Measurements from ENCODE around the gene HOXA11.

The HOXA11 gene

DNA sequence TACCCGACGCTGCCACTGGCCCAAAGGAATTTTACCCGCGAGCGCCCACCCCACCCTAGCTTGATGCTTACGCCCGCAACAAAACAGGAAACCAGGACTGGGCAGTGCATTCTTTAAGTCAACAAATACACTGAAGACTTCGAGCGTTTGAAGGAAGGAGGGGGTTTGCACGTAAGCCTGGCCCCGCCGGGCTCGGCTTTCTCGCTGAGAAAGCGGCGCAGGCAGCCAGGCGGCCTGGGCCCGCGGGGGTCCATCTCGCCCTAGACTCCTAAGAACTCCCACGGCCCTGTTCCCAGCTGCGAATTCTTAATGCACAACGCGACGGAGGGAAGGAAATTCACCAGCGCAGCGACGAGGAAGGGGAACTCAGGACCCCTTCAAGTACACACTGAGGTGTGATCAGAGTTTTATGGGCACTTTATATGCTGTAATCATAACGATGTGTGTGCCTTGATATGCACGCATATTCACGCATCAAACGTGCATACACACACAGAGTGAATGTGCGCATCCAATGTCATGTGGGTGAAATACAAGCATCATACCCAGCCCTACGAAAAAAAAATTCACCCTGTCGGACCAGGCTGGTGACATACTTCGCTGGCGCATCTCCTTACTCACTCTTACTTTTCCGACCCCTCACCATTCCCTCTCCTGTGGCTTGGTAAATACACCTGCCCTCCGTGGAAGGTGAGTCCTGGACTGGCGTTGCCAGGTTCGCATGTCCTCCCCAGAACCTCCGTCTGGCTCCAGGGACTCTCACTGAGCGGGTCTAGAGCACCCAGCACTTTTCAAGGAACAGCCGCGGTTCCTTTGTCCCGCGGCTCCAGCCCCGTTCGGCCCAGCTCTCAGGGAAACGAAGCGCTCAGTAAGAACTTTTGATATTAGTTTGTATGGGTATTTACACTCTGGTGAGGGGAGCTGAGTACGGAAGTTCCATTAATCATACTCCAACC, 20.6 kb upstream of the HOXA11 start:
- no peak for DNase-seq (ENCODE audit: low spot score)

DNA sequence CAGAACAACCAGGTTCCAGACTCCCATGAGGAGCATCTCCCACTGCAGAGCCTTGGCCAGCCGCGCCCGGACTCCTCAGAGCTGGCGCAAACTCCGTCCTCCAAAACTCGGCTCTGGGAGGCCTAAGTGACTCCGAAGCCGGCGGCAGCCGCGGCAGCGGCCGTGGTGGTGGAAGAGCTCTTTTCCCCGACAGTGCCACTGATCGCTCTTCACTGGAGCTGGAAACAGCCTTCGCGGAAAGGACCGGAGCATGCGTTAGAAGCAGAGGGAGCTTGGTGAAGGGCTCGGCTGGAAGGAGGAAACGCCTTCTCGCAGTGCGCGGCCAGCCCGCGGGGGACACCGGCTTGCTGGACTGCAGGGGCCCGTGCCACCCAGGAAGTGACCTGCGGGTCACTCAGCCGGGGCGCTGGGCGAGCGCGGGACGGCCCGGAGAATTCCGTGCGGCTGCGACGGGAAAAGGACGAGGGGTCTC, 19.9 kb upstream of the HOXA11 start:
- no peak for DNase-seq (ENCODE audit: low spot score)

DNA sequence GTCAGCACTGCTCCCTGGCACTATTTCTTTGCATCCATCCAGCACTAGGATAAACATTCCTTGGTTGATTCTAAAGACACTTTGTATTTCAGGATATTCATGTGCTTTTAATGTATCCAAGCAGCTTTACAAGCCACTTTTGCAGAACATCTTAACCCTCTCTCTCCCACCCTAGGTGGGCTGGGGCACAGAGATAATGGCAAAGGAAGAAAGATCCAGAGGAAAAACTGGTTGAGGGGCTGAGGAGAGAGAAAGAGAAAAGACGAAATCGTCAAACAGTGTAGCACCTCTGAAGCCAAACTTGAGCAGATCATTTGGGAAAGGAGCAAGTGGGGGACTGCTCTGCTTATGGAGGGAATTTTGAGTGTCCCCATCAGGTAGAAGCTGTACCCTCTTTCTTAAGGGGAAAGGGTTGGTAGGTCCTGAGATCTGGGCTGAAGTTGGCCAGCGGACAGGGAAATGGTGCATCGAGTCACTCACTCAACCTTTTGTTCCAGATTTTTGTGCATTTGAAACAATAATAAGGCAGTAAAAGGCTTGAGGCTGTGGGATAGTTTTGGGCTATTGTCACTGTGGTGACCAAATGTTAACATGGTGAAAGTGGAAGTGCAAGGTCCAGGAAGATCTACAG, 19.0 kb upstream of the HOXA11 start:
- no peak for DNase-seq (ENCODE audit: low spot score)

DNA sequence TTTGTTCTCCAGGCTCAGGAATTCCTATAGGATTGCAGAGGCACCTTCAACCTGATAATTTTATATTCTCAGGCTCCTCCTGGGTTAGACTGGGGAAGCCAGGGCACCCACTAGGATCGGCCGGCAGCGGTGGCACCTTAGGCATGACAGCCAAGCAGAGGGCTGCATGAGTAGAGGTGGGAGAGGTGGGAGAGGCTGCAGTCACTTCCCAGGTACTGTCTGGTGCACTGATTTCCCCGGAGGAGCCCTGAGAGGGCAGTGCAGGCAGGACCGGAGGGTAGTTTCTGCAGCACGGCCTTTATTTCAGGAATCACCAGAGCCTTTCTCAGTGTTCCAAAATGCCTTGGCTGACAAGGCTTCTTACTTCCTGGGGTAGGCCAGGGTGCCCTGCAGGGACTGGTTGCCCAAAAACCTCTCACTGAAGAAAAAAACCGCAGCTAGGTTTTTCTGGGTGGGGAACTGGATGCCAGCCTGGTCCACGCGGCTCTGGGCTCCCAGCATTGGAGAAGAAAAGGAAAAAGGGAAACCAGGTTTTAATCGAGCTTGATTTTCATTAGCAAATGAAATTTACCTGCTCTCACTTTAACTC, 18.4 kb upstream of the HOXA11 start:
- no peak for DNase-seq (ENCODE audit: low spot score)

DNA sequence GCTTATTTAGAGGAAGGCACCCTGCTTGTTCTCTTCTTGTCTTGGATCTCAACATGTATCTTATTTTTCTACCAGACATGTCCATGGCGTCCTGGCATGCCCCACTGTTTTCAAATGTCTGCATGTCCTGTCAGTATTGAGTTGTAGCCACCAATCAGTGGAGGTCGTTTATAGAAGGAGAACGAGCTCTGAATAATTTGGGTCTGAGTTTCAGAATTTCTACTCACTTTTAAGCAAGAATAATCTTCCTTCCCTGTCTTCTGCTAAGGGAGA, 17.8 kb upstream of the HOXA11 start:
- no peak for DNase-seq (ENCODE audit: low spot score)

DNA sequence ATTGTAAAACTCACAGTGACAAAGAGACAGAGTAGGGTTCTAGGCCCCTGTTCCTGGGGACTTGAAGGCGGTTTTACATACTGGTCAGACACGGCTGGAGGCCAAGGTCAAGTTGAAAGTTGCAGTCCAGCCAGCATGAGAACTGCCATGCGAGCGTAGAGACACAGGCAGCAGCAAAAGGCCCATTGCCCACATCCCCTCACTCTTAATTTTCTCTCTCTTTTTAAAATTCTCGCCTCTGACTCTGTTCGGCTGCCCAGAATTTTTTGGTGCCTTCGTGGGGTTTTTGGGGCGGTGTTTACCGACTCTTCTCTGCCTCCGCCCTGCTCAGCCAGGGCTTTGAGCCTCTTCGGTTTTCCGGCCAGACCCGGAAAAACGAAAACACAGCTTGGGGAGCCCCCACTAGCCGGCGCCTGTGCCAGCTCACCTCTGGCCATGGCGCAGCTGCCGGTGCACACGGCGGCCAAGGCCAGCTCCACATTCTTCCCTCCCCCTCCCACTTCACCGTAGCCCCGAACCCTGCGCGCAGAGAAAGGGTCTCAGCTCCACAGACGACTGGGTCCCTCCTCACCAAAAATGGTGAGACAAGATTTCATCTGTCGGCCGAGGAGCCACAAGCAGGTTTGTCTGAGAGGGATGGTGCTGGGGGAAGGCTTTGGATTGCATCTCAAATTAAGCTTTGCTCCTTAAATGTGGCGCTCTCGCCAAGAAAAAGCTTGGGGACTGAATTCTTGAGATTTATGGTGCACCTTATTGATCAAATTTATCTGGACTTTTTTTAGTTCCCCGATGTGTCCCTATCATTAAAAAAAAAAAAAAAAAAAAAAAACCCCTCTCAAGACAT, 17.2 kb upstream of the HOXA11 start:
- no peak for DNase-seq (ENCODE audit: low spot score)

DNA sequence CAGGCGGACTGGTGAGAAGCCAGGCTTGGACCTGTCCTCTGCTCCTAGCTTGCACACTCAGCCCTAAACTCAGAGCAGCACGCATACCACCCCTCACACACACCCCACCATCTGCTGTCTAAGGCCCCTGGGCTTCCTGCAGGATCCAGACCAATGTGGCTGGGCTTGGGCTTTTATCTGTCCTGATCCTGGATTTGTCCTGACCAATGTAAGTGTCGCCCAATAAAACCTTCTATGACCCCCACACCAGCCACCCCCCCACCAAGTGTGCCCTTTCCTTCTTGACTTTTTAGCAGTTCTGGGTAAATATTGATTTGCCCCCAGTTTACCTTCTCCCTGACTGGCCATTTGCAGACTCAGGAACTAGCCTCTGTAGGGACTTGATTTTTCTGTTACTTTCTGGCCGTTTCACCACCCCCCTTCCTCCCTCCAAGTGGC, 16.6 kb upstream of the HOXA11 start:
- no peak for DNase-seq (ENCODE audit: low spot score)

DNA sequence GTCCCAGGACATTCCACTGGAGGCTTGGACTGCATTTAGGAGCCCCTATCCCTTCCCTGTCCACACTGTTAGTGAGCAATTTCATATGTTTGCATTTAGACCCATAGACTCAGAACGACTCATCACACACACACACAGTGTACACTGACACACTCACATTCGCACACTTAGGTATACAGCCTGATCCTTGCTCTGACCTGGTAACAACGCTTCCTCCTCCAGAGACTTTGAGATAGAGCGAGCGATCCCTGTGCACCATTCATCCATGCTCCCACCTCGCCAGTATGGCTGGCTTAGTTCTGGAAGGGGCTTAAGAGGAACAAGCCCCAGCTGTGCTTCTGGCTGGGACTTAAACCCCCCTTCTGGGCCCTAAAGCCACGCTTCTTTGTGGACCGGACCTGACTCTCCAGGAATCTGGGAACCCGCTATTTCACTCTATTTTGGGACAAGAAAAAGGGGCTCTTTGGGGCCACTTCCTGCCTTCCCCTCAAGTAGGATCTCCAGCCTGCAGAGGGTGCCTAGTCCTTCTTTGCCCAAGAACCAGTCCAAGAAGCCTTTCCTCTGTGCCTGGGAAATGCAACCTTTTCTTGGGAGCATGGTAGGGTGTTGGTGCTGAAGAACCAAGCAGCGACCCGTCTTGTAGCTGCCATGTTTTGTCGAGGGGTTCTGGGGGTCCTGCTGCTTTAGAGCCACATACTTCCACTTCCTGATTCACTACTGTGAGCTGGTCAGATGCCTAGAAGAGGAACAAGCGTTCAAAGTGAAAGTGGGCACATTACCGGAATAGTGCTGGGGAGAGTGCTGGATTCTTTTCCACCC, 15.9 kb upstream of the HOXA11 start:
- no peak for DNase-seq (ENCODE audit: low spot score)

DNA sequence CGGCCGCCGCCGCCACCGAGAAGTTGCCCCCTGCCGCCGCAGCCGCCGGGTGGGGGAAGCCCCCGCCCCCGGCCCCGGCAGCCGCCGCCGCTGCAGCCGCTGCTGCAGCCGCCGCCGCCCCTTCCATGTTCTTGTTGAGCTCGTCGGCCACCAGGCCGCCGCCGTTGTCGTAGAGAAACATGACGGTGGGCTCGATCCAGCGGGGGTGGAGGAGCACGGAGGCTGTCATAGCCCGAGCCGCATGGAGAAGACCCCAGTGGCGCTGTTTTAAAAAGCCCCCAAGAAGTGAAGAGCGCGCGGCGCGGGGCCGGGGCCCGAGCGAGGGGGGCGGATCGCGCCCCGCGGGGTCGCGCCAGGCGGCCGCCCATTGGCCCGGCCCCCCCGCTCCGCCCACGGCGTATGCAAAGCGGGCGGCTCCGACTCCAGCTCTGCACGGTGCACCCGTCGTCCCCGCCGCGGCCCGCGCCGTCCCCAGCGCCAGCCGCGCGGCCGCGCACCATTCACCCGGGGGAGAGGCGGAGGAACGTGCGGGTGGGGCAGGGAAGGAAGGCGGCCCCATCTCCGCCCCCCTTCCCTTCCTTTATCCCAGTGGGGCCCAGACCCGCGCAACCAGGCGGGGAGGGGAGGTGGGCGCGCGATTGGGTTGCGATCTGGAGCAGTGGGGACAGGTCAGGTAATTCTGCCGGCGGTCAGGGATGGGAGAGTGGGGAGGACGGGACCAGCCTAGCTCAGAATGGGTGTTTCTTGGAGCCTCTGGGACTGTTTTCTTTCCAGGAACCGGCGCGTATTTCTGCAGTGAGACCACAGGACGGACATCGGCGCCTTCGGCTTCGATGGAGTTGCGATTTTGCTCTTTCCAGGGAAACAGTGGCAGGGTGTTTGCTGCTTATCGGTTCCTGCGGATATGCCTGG, 15.1 kb upstream of the HOXA11 start, which contains the start of gene HOXA13:
HOXA13 (minus strand) TSS at position 243 of the 912 bp plus-strand sequence; CDS start at position 229, 14 bp downstream.
- no peak for DNase-seq (ENCODE audit: low spot score)

DNA sequence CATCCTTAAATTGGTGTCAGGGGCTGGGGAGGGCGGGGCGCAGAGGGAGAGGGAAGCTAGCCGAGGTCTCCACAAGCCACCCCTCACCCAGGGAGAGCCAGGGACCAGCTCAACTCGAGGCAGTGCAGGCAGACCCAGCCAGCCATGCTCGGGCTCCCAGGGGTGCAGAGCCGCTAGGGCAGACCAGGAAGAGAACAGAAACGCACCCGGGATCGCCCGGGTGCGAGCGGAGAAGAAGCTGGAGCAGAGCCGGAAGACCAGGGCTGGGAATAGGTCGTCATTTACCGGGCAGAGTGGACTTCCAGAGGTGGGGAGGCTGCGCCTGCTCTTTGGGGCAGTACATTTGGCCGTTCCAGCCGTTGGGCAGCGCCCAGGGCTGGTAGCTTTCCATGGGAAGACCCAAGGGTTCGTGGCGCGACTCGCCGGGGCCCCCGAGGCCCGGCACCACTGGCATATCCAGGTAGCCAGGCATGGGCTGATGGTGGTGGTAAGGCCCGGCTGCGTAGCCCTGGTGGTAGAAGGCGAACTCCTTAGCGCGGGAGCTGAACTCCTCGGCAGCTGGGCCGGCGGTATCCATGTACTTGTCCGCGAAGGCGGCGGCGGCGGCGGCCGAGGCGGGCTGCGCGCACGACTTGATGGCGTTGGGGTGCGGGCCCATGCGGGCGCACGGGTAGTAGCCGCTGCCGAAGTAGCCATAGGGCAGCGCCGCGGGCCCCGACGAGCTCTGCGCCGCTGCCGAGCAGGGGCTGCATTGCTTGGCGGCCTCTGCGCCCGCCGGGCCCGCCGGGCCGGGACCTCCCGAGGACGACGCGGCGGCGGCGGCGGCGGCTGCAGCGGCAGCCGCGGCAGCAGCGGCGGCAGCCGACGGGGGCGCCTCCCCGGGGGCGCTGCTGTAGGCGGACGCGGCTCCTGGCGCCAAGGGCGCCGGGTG, 14.1 kb upstream of the HOXA11 start:
- DNase-seq (ENCODE audit: low spot score) = no peak

DNA sequence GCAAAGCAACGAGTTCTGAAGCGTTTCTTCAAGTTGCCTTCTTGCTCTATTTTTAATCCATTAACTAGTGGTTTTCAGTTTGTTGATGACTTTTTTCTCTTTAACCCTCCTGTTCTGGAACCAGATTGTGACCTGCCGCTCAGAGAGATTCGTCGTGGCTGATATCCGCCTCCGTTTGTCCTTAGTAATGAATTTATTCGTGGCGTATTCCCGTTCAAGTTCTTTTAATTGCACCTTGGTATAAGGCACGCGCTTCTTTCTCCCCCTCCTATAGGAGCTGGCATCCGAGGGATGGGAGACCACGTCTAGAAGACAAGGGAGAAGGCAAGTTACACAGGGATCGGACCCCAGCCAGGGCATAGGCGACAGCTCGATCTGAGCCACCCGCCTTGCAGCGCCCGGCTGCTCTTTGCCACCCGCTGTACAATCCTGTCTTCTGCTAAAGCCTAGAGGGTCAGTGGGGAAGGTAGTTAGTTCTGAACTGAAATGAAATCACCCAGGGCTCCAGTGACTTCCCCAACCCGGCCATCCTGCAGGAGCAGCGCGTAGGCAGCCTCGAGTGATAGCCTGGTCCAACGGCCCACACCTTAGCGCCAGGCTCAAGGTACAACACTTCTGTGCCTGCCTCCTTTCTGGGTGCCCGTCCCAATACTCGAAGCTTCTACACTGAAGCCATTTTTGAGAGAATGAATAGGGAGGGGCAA, 13.3 kb upstream of the HOXA11 start:
- no peak for DNase-seq (ENCODE audit: low spot score)

DNA sequence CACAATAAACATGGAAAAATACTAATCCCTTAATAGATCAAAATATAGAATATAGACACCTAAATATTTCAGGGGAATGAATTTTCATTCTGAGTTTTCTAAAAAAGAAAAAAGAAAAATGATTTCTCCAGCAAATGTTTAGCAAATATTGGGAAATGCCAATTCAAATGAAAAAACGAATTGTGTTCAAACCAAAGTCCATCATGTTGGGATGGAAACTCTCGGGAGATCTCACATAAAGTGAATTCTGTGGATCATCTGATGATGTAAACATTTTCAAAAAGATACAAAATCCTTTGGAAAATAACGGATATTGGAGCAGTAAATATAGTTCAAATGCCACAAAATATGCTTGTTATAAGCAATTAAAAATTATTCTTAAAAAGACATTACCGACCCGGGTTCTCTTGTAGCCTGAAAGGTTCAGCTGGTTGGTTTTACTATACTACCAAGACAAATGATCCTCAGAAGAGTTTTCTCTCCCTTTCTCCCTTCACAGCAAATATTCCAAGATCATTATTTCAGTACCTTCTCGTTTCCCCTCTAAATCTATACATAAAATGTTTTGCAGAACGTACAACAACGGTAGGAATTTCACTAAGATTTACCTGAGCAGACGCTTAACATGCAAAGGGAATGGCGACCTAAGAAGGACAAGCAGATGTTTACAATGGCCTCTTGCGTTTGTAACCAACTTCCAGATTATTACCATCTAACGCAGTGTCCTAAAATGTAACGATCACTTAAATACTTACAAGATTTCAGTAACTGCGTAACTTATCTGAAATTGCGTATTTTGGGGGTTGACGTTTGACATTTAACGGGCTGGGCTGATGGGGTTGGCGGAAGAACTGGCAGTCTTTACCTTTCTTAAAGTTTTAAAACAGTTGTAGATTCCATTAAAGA, 12.4 kb upstream of the HOXA11 start:
- DNase-seq (ENCODE audit: low spot score) = no peak

DNA sequence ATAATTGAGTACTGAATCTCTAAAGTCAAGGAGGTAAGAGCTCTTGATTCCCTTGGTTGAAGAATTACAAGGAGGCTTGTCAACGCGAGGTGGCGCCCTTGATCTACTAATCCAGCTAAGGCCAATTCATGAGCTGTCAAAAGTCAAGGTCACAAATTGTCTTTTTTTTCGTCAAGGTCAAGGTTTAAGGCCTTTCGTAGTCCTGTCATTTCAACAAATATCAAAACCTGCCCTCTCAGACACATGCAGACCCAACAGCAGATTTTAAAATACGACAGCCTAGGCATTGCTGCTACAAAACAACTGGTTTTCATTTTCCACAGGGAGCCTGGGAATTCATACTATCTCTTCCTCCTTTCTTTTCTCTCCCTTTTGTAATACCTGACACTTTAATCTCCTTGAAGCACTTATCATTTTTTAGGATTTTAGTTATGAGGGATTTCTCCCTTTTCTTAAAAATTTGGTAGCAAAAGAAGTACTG, 11.3 kb upstream of the HOXA11 start:
- peak; percentile 81 for DNase-seq (ENCODE audit: low spot score)

DNA sequence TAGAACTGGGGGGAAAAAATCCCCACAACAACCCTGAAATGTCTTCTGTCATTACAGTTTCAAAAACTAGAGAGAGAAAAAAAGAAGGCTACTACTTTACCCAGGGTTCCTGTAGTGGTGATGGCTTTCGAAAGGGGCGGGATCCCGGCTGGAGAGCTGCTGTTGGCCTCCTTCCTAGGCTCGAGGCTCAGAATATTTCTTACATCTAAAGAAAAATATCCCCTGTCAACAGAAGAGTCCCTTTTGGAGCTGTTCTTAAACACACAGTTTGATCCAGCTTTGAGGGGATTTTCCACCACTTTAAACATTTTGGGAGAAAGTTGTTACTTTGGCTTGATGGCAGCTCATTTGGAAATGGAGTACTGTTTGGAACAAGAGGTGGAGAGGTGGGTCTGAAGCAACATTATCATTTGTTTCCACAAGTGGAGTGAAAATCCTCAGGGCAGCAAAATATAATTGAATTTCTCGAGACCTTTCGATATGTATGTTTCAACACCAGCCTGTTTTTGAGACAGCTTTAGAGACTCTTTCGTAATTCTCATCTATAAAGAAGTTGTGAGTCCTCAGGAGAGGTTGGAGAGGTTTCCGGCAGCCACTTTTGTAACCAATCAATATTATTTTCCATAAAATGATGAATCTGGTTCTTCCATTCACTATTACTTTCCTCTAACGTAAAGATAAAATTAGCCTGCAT, 9.8 kb upstream of the HOXA11 start:
- DNase-seq (ENCODE audit: low spot score) = no peak

DNA sequence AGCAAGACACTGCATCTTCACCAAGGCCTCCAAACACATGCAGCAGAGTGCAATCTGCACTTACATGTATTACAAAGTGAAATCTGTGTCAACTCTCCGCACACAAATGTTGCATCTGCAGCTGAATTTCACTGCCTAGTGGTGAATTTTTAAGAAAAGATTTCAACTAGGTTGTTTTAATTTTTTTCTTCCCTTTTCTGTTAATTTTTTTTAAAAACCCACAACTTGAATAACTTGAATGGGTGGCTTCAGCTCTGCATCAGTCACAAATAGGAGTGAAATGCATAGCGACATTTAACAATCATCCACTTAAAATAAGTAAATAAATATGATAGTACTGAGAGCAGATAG, 8.9 kb upstream of the HOXA11 start:
- no peak for DNase-seq (ENCODE audit: low spot score)

DNA sequence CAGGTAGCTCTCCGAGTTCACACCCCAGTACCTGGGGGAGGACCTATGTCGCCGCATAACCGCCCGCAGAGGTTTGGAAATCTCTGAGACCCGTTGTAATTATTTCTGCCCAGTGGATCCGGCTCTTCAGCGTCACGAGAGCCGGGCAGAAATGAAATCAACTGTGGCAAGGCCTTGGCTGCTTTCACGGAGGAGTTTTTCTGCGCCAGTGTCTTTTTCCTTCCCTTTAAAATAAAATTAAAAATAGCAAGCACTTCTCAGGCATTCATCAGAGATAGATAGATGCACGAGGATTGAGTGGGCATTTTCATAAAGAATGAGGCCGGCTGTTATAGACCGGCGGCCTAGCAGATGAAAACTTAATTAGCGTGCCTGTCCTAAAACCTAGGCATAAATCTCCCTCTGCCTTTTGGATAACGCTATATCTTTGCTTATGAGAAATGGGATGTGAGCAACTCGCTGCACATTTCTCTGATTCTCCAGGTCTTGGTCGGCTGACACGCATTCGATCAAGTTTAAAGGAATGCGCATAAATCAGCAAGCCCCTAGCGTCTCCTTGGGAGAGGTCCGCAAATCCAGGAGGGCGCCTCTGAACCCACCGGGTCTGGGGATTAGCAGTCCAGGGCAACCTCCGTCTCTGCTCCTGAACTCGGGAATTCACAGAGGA, 8.4 kb upstream of the HOXA11 start:
- no peak for DNase-seq (ENCODE audit: low spot score)

Data from CD4-positive, alpha-beta T cell treated with Interleukin-2 at 100 ng/mL for 4 hours (primary cell).